Measurements from ENCODE around the gene SUGT1.

DNA sequence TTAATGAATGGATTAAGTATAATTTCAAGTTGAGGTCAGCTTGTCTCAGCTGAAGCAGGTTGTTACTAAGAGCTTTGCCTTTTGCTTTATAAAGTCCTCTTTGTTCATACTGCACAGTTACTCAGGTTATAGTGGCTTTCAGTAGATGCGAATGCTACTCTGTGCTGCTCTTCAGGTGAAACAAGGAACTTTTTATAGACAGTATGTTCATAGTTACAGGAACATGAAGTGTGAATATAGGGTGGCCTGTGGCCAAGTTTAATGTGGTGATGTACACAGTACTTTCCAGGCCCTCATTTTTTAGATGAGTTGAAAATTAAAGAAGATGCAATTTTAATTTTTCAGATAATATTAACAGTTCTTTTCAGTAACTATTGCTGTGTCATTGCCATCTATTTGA, 20.8 kb downstream of the SUGT1 start:
- TF ChIP-seq POLR2A (IDR thresholded peaks at IDR 0.05) (no peak), POLR2AphosphoS5 (IDR thresholded peaks at IDR 0.05) (no peak)
- TF ChIP-seq, protein P1, sequence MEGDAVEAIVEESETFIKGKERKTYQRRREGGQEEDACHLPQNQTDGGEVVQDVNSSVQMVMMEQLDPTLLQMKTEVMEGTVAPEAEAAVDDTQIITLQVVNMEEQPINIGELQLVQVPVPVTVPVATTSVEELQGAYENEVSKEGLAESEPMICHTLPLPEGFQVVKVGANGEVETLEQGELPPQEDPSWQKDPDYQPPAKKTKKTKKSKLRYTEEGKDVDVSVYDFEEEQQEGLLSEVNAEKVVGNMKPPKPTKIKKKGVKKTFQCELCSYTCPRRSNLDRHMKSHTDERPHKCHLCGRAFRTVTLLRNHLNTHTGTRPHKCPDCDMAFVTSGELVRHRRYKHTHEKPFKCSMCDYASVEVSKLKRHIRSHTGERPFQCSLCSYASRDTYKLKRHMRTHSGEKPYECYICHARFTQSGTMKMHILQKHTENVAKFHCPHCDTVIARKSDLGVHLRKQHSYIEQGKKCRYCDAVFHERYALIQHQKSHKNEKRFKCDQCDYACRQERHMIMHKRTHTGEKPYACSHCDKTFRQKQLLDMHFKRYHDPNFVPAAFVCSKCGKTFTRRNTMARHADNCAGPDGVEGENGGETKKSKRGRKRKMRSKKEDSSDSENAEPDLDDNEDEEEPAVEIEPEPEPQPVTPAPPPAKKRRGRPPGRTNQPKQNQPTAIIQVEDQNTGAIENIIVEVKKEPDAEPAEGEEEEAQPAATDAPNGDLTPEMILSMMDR (IDR thresholded peaks at IDR 0.05) = no peak
